GM23338 (cell line): ENCODE data around the gene CFAP92. TPM values are rescaled to one million over a fixed set of nuclear protein-coding genes. Genes with fewer than 3 reads are reported as not detected.

ENCODE experiments used
- ATAC-seq: fragments of 200-7000 bp; cut with Tn5 transposase; 3 replicates; pipeline ENCODE4 v1.9.1; 2020
- DNase-seq: peaks from one replicate; pipeline ENCODE4 v3.0.0-alpha.2; 2015; ENCODE audit warnings: low spot score
- H2AFZ ChIP-seq: fragments of 200-600 bp; sonication (generic); 2 replicates; pipeline ENCODE4 v1.8.0; 2016; ENCODE audit warnings: antibody characterized with exemption, mild to moderate bottlenecking, moderate library complexity
- H3F3A ChIP-seq: fragments of 200-600 bp; sonication (generic); replicated peaks from 2 replicates; pipeline ENCODE4 v1.8.0; 2017; ENCODE audit warnings: antibody characterized with exemption, mixed run types, low read depth
- H3K27ac ChIP-seq: fragments of 200-600 bp; sonication (generic); 2 replicates; pipeline ENCODE4 v1.6.1; 2016; ENCODE audit warnings: low read depth
- H3K27me3 ChIP-seq: fragments of 200-600 bp; sonication (generic); 2 replicates; pipeline ENCODE4 v1.8.0; 2016; ENCODE audit warnings: mild to moderate bottlenecking, mixed run types, moderate library complexity; ENCODE audit not compliant: insufficient read depth
- H3K36me3 ChIP-seq: fragments of 200-600 bp; sonication (generic); 2 replicates; pipeline ENCODE4 v1.8.0; 2016; ENCODE audit warnings: mild to moderate bottlenecking; ENCODE audit not compliant: insufficient read depth
- H3K4me1 ChIP-seq: fragments of 200-600 bp; sonication (generic); 2 replicates; pipeline ENCODE4 v1.8.0; 2016; ENCODE audit warnings: mild to moderate bottlenecking, moderate library complexity; ENCODE audit not compliant: insufficient read depth
- H3K4me2 ChIP-seq: fragments of 200-600 bp; sonication (generic); 2 replicates; pipeline ENCODE4 v1.7.1; 2017; ENCODE audit warnings: mixed run types
- H3K4me3 ChIP-seq: fragments of 200-600 bp; sonication (generic); 2 replicates; pipeline ENCODE4 v1.6.1; 2016; ENCODE audit warnings: mixed run types
- H3K79me2 ChIP-seq: fragments of 200-600 bp; sonication (generic); replicated peaks from 2 replicates; pipeline ENCODE4 v1.8.0; 2017; ENCODE audit warnings: mild to moderate bottlenecking; ENCODE audit not compliant: insufficient read depth
- H3K9me2 ChIP-seq: fragments of 200-600 bp; sonication (generic); 2 replicates; pipeline ENCODE4 v1.8.0; 2017; ENCODE audit not compliant: insufficient read depth
- H4K20me1 ChIP-seq: fragments of 200-600 bp; sonication (generic); replicated peaks from 2 replicates; pipeline ENCODE4 v1.8.0; 2017; ENCODE audit warnings: mild to moderate bottlenecking; ENCODE audit not compliant: insufficient read depth
- H3K27ac Mint-ChIP-seq: 2 replicates; pipeline ENCODE4 v1.8.0; 2020; ENCODE audit warnings: inconsistent platforms, mild to moderate bottlenecking, moderate library complexity, mixed read lengths
- H3K27me3 Mint-ChIP-seq: 3 replicates; pipeline ENCODE4 v1.8.0; 2022; ENCODE audit warnings: low read depth, mild to moderate bottlenecking, moderate library complexity, mixed read lengths, inconsistent platforms; ENCODE audit not compliant: insufficient read depth, poor library complexity
- H3K36me3 Mint-ChIP-seq: 3 replicates; pipeline ENCODE4 v1.8.0; 2021; ENCODE audit warnings: low read depth, mild to moderate bottlenecking, inconsistent platforms, moderate library complexity, mixed read lengths
- H3K4me1 Mint-ChIP-seq: 3 replicates; pipeline ENCODE4 v1.8.0; 2020; ENCODE audit warnings: mild to moderate bottlenecking, inconsistent platforms, mixed read lengths
- H3K4me3 Mint-ChIP-seq: 3 replicates; pipeline ENCODE4 v1.8.0; 2021; ENCODE audit warnings: moderate library complexity, mild to moderate bottlenecking, inconsistent platforms, mixed read lengths
- H3K9me3 Mint-ChIP-seq: 3 replicates; pipeline ENCODE4 v1.8.0; 2020; ENCODE audit warnings: moderate library complexity, mild to moderate bottlenecking, inconsistent platforms, mixed read lengths
- CREB1 ChIP-seq: fragments of 250-450 bp; sonication (Bioruptor Pico); IDR thresholded peaks from 2 replicates; pipeline ENCODE4 v1.5.0; 2020; ENCODE audit warnings: low read depth, mild to moderate bottlenecking, moderate library complexity
- CTCF ChIP-seq, 2 experiments: fragments of 200-600 bp in 1 of 2; sonication (generic) in 1 of 2; conservative IDR thresholded peaks; 2 replicates each; pipeline versions ENCODE4 v1.5.1 to v1.6.1; 2016 to 2017; ENCODE audit warnings: antibody characterized with exemption in 2 of 2, low read depth in 2 of 2, mild to moderate bottlenecking in 2 of 2, moderate library complexity in 1 of 2
- ETS1 ChIP-seq: IDR thresholded peaks from 2 replicates; pipeline ENCODE4 v1.6.1; 2016; ENCODE audit warnings: antibody characterized with exemption
- EZH2 ChIP-seq: fragments of 200-600 bp; sonication (generic); IDR thresholded peaks from one replicate; pipeline ENCODE4 v1.8.0; 2017; ENCODE audit warnings: antibody characterized with exemption, mild to moderate bottlenecking, low read depth; ENCODE audit not compliant: unreplicated experiment
- JUNB ChIP-seq: IDR thresholded peaks from one replicate; pipeline ENCODE4 v1.6.1; 2016; ENCODE audit warnings: antibody characterized with exemption; ENCODE audit not compliant: unreplicated experiment
- NANOG ChIP-seq: IDR thresholded peaks from 2 replicates; pipeline ENCODE4 v1.6.1; 2016; ENCODE audit warnings: antibody characterized with exemption, borderline replicate concordance
- POLR2AphosphoS5 ChIP-seq: IDR thresholded peaks from 2 replicates; pipeline ENCODE4 v1.6.1; 2016; ENCODE audit warnings: antibody characterized with exemption, low read depth
- STAT1 ChIP-seq: IDR thresholded peaks from one replicate; pipeline ENCODE4 v1.6.1; 2016; ENCODE audit warnings: antibody characterized with exemption; ENCODE audit not compliant: unreplicated experiment
- ZNF114 ChIP-seq: fragments of 250-450 bp; sonication (Bioruptor Pico); IDR thresholded peaks from 2 replicates; pipeline ENCODE4 v1.5.0; 2020; ENCODE audit warnings: mild to moderate bottlenecking, moderate library complexity
- polyA plus RNA-seq: library from polyadenylated mRNA; unstranded; fragments of >200 nt; fragmentation: Nextera tagmentation; extraction: Ambion mirVana; gene quantifications from 2 replicates; pipeline ENCODE4 v1.2.1, GENCODE V29; 2016
- total RNA-seq: library from RNA; depleted of rRNA; stranded (reverse); fragments of >200 nt; shearing (Covaris generic); gene quantifications from 2 replicates; pipeline ENCODE4 v1.2.3, GENCODE V29; 2014
- TF ChIP-seq, protein P1 (sequence below): IDR thresholded peaks from one replicate; pipeline ENCODE4 v1.6.1; 2018; ENCODE audit warnings: antibody characterized with exemption; ENCODE audit not compliant: unreplicated experiment
- TF ChIP-seq, protein P2 (sequence below): fragments of 250-450 bp; sonication (Bioruptor Pico); IDR thresholded peaks from 2 replicates; pipeline ENCODE4 v1.5.0; 2020; ENCODE audit warnings: mild to moderate bottlenecking, moderate library complexity

CFAP92 gene
- total and polyA plus RNA-seq, 2 experiments from 2014 or later, result 1.6 to 2.3 TPM

DNA sequence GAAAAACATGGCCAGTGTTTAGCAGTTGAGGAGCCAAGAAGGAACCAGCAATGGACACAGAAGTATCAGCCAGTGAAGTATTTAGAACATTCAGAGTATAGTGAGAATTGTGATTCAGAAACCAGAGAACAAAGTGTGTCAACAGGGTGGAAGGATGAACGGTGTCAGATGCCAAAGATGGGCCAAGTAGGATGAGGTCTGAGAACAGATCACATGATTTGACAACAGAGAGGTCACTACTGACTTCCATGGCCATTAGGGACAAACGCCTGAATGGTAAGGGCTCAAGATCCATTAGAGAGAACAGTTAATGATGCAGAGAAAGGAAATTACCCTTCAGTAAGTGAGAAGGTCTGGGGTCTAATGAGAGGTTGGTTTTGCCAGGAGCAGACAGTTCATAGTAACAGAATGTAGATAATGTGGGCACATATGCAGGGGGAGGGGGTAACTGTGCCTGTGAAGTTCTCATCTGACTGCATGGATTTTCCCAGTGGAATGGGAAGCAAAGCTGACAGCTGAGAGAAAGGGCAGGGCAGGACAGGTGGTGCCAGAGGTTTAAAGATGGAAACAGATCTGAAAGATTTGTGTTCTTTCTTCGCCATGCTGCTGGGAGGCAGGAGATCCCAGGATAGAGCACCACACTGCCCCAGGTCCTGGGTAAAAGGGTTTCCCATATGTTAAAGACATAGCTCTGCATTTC, 119.2 kb downstream of the CFAP92 start (continued):
- no peak for TF ChIP-seq CTCF (conservative IDR thresholded peaks at IDR 0.05; ENCODE audit: low read depth in 2 of 2)
- no peak for TF ChIP-seq EZH2
- TF ChIP-seq POLR2AphosphoS5, result no peak

DNA sequence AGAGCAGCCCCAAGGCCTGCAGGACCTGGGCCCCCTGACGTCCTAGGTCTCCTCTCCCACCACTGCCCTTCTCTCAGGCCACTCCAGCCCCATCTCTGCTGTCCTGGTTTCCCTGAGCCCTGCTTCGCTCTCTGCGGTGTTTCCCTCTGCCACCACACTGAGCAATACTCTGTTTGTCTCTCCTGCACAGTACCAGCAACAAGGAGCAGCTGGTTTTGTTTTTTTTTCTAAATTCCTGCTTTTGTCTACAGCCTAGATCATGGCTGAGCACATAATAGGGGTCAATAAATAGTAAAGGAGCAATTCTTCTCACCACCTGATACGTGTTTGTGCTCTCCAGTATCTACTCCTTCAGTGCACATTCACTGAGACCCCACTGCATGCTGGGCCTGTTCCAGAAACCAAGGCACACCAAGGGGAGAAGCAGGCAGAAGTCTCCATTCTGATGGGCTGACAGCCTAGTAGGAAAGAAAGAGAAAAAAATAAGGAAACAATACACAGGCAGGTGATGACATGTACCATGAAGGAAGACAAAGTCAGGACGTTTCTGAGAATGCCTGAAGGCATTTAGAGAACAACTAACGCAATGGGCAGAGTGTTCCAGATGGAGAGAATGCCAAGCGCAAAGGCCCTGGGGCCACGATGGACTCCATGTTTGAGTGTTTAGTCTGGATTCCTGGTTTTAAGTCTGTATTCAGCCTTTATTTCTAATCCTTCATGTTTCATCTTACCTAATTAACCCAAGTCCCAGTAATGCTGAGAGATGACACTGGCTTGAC, 120.4 kb downstream of the CFAP92 start:
- H3K27me3 Mint-ChIP-seq, result peaks cover 8% of the 10 kb centered on the region
- no peaks in the 10 kb centered on the region for H3K36me3 Mint-ChIP-seq
- H4K20me1 ChIP-seq, result no peaks in the 10 kb centered on the region
- no peaks in the 10 kb centered on the region for H3F3A ChIP-seq
- no peaks in the 10 kb centered on the region for H3K27me3 ChIP-seq
- H3K4me3 Mint-ChIP-seq, result no peak overlapping the region
- H3K79me2 ChIP-seq, result peaks cover 6% of the 10 kb centered on the region
- no peak overlapping the region for H3K4me3 ChIP-seq
- no peaks in the 10 kb centered on the region for H3K9me3 Mint-ChIP-seq
- no peaks in the 10 kb centered on the region for H3K36me3 ChIP-seq
- H3K4me2 ChIP-seq, result no peak overlapping the region
- no peak for DNase-seq
- H3K27ac ChIP-seq, result no peak overlapping the region
- no peaks in the 10 kb centered on the region for H3K9me2 ChIP-seq
- no peak overlapping the region for H2AFZ ChIP-seq
- peaks cover 6% of the 10 kb centered on the region; the same call in 1 of the 2 replicates for H3K4me1 ChIP-seq
- H3K4me1 Mint-ChIP-seq, result peaks cover 15% of the 10 kb centered on the region
- no peak for ATAC-seq
- no peak overlapping the region for H3K27ac Mint-ChIP-seq
- TF ChIP-seq STAT1 (no peak), EZH2 (no peak), ETS1 (no peak), JUNB (no peak), NANOG (no peak), CREB1 (no peak), ZNF114 (no peak)
- TF ChIP-seq, protein P1, sequence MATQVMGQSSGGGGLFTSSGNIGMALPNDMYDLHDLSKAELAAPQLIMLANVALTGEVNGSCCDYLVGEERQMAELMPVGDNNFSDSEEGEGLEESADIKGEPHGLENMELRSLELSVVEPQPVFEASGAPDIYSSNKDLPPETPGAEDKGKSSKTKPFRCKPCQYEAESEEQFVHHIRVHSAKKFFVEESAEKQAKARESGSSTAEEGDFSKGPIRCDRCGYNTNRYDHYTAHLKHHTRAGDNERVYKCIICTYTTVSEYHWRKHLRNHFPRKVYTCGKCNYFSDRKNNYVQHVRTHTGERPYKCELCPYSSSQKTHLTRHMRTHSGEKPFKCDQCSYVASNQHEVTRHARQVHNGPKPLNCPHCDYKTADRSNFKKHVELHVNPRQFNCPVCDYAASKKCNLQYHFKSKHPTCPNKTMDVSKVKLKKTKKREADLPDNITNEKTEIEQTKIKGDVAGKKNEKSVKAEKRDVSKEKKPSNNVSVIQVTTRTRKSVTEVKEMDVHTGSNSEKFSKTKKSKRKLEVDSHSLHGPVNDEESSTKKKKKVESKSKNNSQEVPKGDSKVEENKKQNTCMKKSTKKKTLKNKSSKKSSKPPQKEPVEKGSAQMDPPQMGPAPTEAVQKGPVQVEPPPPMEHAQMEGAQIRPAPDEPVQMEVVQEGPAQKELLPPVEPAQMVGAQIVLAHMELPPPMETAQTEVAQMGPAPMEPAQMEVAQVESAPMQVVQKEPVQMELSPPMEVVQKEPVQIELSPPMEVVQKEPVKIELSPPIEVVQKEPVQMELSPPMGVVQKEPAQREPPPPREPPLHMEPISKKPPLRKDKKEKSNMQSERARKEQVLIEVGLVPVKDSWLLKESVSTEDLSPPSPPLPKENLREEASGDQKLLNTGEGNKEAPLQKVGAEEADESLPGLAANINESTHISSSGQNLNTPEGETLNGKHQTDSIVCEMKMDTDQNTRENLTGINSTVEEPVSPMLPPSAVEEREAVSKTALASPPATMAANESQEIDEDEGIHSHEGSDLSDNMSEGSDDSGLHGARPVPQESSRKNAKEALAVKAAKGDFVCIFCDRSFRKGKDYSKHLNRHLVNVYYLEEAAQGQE, result no peak
- TF ChIP-seq, protein P2, sequence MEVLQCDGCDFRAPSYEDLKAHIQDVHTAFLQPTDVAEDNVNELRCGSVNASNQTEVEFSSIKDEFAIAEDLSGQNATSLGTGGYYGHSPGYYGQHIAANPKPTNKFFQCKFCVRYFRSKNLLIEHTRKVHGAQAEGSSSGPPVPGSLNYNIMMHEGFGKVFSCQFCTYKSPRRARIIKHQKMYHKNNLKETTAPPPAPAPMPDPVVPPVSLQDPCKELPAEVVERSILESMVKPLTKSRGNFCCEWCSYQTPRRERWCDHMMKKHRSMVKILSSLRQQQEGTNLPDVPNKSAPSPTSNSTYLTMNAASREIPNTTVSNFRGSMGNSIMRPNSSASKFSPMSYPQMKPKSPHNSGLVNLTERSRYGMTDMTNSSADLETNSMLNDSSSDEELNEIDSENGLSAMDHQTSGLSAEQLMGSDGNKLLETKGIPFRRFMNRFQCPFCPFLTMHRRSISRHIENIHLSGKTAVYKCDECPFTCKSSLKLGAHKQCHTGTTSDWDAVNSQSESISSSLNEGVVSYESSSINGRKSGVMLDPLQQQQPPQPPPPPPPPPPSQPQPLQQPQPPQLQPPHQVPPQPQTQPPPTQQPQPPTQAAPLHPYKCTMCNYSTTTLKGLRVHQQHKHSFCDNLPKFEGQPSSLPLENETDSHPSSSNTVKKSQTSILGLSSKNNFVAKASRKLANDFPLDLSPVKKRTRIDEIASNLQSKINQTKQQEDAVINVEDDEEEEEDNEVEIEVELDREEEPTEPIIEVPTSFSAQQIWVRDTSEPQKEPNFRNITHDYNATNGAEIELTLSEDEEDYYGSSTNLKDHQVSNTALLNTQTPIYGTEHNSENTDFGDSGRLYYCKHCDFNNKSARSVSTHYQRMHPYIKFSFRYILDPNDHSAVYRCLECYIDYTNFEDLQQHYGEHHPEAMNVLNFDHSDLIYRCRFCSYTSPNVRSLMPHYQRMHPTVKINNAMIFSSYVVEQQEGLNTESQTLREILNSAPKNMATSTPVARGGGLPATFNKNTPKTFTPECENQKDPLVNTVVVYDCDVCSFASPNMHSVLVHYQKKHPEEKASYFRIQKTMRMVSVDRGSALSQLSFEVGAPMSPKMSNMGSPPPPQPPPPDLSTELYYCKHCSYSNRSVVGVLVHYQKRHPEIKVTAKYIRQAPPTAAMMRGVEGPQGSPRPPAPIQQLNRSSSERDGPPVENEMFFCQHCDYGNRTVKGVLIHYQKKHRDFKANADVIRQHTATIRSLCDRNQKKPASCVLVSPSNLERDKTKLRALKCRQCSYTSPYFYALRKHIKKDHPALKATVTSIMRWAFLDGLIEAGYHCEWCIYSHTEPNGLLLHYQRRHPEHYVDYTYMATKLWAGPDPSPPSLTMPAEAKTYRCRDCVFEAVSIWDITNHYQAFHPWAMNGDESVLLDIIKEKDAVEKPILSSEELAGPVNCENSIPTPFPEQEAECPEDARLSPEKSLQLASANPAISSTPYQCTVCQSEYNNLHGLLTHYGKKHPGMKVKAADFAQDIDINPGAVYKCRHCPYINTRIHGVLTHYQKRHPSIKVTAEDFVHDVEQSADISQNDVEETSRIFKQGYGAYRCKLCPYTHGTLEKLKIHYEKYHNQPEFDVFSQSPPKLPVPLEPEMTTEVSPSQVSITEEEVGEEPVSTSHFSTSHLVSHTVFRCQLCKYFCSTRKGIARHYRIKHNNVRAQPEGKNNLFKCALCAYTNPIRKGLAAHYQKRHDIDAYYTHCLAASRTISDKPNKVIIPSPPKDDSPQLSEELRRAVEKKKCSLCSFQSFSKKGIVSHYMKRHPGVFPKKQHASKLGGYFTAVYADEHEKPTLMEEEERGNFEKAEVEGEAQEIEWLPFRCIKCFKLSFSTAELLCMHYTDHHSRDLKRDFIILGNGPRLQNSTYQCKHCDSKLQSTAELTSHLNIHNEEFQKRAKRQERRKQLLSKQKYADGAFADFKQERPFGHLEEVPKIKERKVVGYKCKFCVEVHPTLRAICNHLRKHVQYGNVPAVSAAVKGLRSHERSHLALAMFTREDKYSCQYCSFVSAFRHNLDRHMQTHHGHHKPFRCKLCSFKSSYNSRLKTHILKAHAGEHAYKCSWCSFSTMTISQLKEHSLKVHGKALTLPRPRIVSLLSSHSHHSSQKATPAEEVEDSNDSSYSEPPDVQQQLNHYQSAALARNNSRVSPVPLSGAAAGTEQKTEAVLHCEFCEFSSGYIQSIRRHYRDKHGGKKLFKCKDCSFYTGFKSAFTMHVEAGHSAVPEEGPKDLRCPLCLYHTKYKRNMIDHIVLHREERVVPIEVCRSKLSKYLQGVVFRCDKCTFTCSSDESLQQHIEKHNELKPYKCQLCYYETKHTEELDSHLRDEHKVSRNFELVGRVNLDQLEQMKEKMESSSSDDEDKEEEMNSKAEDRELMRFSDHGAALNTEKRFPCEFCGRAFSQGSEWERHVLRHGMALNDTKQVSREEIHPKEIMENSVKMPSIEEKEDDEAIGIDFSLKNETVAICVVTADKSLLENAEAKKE (CRISPR knock-in tag), result no peak
